A549 treated with RU486 at 1 μM for 4 hours (cell line): ENCODE data around the gene FST. TPM values are rescaled to one million over a fixed set of nuclear protein-coding genes. Genes with fewer than 3 reads are reported as not detected.

ENCODE experiments used
- total RNA-seq: library from RNA; stranded (reverse); fragments of 200-300 nt; extraction: Qiagen RNA extraction; gene quantifications from 5 replicates; pipeline ENCODE4 v1.2.3, GENCODE V29; 2022; ENCODE audit warnings: low read depth

FST gene
- 9.0 to 11.2 TPM (median 10.9 TPM) in 5 replicates for total RNA-seq

GRCh38 chr5:53480416-53481158 is at the start of gene FST:
Gene FST, plus strand, starts transcription at chr5:53480629. Its CDS starts 163 bp downstream, at chr5:53480792.

Other genes starting within 250 kb of the FST start
- gene NDUFS4, start 80.0 kb downstream of the FST start, total RNA-seq = 106 to 146 TPM (median 119 TPM) in 5 replicates